ENCODE measurements around the gene FDXACB1.

FDXACB1 gene

GRCh38 chr11:111878849-111879636 is at the start of gene FDXACB1, which contains the start of gene CFAP68:
Gene FDXACB1, minus strand, starts transcription at chr11:111879165. Its CDS starts 33 bp downstream, at chr11:111879132.
Gene CFAP68, plus strand, starts transcription at chr11:111879541. Its CDS starts 20 bp downstream, at chr11:111879561.
- Mint-ChIP-seq H3K27ac (peak within 1 kb of the TSS; percentile 99), H3K27me3 (no peaks in the 10 kb centered on the region), H3K9me3 (no peaks in the 10 kb centered on the region), H3K4me1 (ENCODE audit: low read depth) (peaks cover 28% of the 10 kb centered on the region), H3K4me3 (peak within 1 kb of the TSS; percentile 92), H3K36me3 (ENCODE audit: low read depth) (peaks cover 36% of the 10 kb centered on the region)

GRCh38 chr11:111926505-111927391 is 47.8 kb upstream of the FDXACB1 start:
- H3K4me1 Mint-ChIP-seq (ENCODE audit: low read depth) = peaks cover 30% of the 10 kb centered on the region
- H3K4me3 Mint-ChIP-seq = peak overlapping the region; percentile 81
- no peaks in the 10 kb centered on the region for H3K27me3 Mint-ChIP-seq

GRCh38 chr11:111925953-111926352 is 47.0 kb upstream of the FDXACB1 start:
- no peaks in the 10 kb centered on the region for H3K9me3 Mint-ChIP-seq
- peak overlapping the region; percentile 81 for H3K4me3 Mint-ChIP-seq
- peaks cover 3% of the 10 kb centered on the region for H3K27me3 Mint-ChIP-seq
- peaks cover 28% of the 10 kb centered on the region for H3K4me1 Mint-ChIP-seq (ENCODE audit: low read depth)
- peak overlapping the region; percentile 81 for H3K27ac Mint-ChIP-seq
- H3K36me3 Mint-ChIP-seq (ENCODE audit: low read depth) = no peaks in the 10 kb centered on the region

More at GRCh38 chr11:111926505-111927391, 47.8 kb upstream of the FDXACB1 start:
- Mint-ChIP-seq H3K9me3 (no peaks in the 10 kb centered on the region), H3K27ac (peak overlapping the region; percentile 81), H3K36me3 (ENCODE audit: low read depth) (no peaks in the 10 kb centered on the region)

GRCh38 chr11:111923951-111924350 is 45.0 kb upstream of the FDXACB1 start:
- Mint-ChIP-seq H3K36me3 (ENCODE audit: low read depth) (no peaks in the 10 kb centered on the region), H3K4me1 (ENCODE audit: low read depth) (peaks cover 28% of the 10 kb centered on the region), H3K27ac (peak overlapping the region; percentile 47), H3K27me3 (peaks cover 3% of the 10 kb centered on the region), H3K4me3 (no peak overlapping the region), H3K9me3 (no peaks in the 10 kb centered on the region)

GRCh38 chr11:111923351-111923788 is 44.4 kb upstream of the FDXACB1 start:
- H3K27me3 Mint-ChIP-seq = peaks cover 4% of the 10 kb centered on the region
- H3K36me3 Mint-ChIP-seq (ENCODE audit: low read depth) = no peaks in the 10 kb centered on the region
- no peaks in the 10 kb centered on the region for H3K9me3 Mint-ChIP-seq
- peak overlapping the region; percentile 54 for H3K27ac Mint-ChIP-seq
- H3K4me3 Mint-ChIP-seq = no peak overlapping the region
- peaks cover 28% of the 10 kb centered on the region for H3K4me1 Mint-ChIP-seq (ENCODE audit: low read depth)

DNA sequence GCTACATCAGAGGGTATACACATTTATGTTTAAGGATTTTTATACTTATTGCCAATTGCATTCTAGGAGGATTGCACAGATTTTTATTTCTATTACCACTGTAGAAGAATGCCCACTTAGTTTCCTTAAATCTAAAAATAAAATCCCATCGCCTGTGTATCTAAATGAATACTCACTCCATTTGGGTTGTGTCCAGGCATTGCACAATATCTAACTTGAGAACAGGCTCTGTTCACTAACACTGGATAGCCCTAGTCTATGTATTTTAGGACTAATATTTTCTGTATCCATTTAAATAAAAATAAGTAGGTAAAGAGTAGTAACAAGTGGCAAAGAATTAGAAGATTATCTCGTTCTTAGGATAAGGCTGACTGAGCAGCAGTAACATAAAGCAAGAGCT is 43.8 kb upstream of the FDXACB1 start:
- H3K9me3 Mint-ChIP-seq = no peaks in the 10 kb centered on the region
- peaks cover 7% of the 10 kb centered on the region for H3K27me3 Mint-ChIP-seq
- H3K27ac Mint-ChIP-seq = peak overlapping the region; percentile 54
- H3K4me1 Mint-ChIP-seq (ENCODE audit: low read depth) = peaks cover 25% of the 10 kb centered on the region
- H3K36me3 Mint-ChIP-seq (ENCODE audit: low read depth) = no peaks in the 10 kb centered on the region
- no peak overlapping the region for H3K4me3 Mint-ChIP-seq

- Mint-ChIP-seq H3K36me3 (ENCODE audit: low read depth) (no peaks in the 10 kb centered on the region), H3K27me3 (peaks cover 14% of the 10 kb centered on the region), H3K27ac (no peak overlapping the region), H3K4me1 (ENCODE audit: low read depth) (peaks cover 17% of the 10 kb centered on the region), H3K9me3 (no peaks in the 10 kb centered on the region), H3K4me3 (no peak overlapping the region)
These were observed 42.7 kb upstream of the FDXACB1 start for GRCh38 chr11:111921541-111922230.

DNA sequence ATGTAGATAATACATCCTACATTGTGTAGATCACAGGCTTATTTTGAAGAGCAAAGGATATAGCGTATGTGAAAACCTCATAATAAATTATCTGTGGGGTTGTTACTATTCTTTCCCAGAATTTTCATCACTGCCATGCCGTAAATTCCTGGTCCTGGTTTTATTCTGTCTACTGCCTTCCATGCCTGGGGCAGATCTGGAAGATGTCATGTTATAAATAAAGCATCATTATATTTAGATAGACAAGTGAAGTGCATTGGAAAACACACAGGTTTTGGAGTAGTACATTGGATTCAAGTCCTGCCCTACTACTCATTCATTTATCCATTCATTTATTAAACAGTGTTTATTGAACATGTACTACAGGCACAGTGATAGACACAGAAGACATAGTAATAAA is 41.9 kb upstream of the FDXACB1 start:
- Mint-ChIP-seq H3K27me3 (peaks cover 21% of the 10 kb centered on the region), H3K4me1 (ENCODE audit: low read depth) (peaks cover 10% of the 10 kb centered on the region), H3K9me3 (no peaks in the 10 kb centered on the region), H3K36me3 (ENCODE audit: low read depth) (no peaks in the 10 kb centered on the region), H3K4me3 (no peak overlapping the region), H3K27ac (no peak overlapping the region)

- no peak within 1 kb of the TSS for H3K27ac Mint-ChIP-seq
These were observed 39.7 kb upstream of the FDXACB1 start, which contains the start of gene C11orf52 for GRCh38 chr11:111918390-111919256. Gene C11orf52, plus strand, starts transcription at chr11:111918913. Its CDS starts 60 bp downstream, at chr11:111918973.

GRCh38 chr11:111917788-111918187 is 38.8 kb upstream of the FDXACB1 start:
- Mint-ChIP-seq H3K27ac (no peak overlapping the region), H3K9me3 (no peaks in the 10 kb centered on the region), H3K27me3 (peaks cover 42% of the 10 kb centered on the region), H3K4me1 (ENCODE audit: low read depth) (no peaks in the 10 kb centered on the region), H3K4me3 (no peak overlapping the region), H3K36me3 (ENCODE audit: low read depth) (no peaks in the 10 kb centered on the region)

More at GRCh38 chr11:111918390-111919256, 39.7 kb upstream of the FDXACB1 start, which contains the start of gene C11orf52:
- H3K9me3 Mint-ChIP-seq = no peaks in the 10 kb centered on the region
- peaks cover 5% of the 10 kb centered on the region for H3K4me1 Mint-ChIP-seq (ENCODE audit: low read depth)
- H3K27me3 Mint-ChIP-seq = peaks cover 37% of the 10 kb centered on the region
- no peak within 1 kb of the TSS for H3K4me3 Mint-ChIP-seq
- H3K36me3 Mint-ChIP-seq (ENCODE audit: low read depth) = no peaks in the 10 kb centered on the region

DNA sequence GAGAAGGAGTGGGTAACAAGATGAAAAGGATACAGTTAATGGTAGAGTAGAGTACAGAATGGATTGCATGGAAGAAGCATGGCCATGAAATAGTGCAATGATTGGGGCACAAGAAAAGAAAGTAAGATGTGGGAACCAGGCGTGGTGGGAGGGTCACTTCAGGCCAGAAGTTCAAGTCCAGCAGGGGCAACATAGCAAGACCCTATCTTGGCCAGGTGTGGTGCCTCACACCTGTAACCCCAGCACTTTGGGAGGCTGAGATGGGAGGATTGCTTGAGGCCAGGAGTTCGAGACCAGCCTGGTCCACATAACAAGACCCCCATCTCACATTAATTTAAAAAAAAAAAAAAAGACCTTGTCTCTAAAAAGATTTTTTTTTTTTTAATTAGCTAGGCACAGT is 38.3 kb upstream of the FDXACB1 start:
- H3K27ac Mint-ChIP-seq = no peak overlapping the region
- no peak overlapping the region for H3K4me3 Mint-ChIP-seq
- H3K9me3 Mint-ChIP-seq = no peaks in the 10 kb centered on the region
- no peaks in the 10 kb centered on the region for H3K4me1 Mint-ChIP-seq (ENCODE audit: low read depth)
- peaks cover 42% of the 10 kb centered on the region for H3K27me3 Mint-ChIP-seq
- no peaks in the 10 kb centered on the region for H3K36me3 Mint-ChIP-seq (ENCODE audit: low read depth)

DNA sequence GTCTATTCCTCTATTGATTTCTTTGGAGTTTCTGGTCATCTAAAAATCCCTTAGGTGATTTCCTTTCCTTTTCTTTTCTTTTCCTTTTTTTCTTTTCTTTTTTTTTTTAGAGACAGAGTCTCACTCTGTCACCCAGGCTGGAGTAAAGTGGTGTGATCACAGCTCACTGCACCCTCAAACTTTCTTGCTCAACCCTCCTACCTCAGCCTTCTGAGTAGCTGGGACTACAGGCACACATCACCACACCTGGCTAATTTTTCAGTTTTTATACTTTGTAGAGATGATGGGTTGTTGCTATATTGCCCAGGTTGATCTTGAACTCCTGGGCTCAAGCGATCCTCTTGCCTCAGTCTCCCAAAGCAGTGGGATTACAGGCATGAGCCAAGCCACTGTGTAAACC is 37.8 kb upstream of the FDXACB1 start:
- H3K9me3 Mint-ChIP-seq = no peaks in the 10 kb centered on the region
- no peak overlapping the region for H3K4me3 Mint-ChIP-seq
- no peaks in the 10 kb centered on the region for H3K36me3 Mint-ChIP-seq (ENCODE audit: low read depth)
- no peaks in the 10 kb centered on the region for H3K4me1 Mint-ChIP-seq (ENCODE audit: low read depth)
- H3K27ac Mint-ChIP-seq = no peak overlapping the region
- H3K27me3 Mint-ChIP-seq = peaks cover 48% of the 10 kb centered on the region

DNA sequence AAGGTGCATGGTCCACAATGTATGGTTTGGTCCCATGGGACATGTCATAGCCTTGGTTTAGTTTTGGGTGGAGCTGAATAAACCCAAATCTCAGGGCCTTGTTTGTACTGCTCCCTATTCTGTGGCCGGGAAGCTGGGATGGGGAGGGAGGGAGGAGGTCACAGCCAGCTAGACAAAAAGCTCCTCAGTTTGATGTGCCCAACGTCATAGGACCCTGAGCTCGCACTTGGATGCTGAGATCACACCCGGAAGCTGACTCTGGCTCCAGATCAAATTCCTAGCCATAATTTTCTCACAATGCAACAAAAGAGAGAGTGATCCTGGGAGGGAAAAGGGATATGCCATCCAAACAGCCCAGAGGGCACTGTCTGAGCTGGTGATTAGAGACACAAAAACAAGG is 35.0 kb upstream of the FDXACB1 start:
- Mint-ChIP-seq H3K36me3 (ENCODE audit: low read depth) (no peaks in the 10 kb centered on the region), H3K27ac (no peak overlapping the region), H3K4me1 (ENCODE audit: low read depth) (no peaks in the 10 kb centered on the region), H3K4me3 (no peak overlapping the region), H3K9me3 (no peaks in the 10 kb centered on the region), H3K27me3 (peaks cover 60% of the 10 kb centered on the region)

Data from stimulated activated naive CD8-positive, alpha-beta T cell treated with anti-CD3 and anti-CD28 coated beads, Interleukin-15, Interleukin-2, amounts not matched to agents 100 ng/mL and 50 ng/mL, for 24 hours (primary cell).